ENCODE results near the gene SLC38A3. TPM values are rescaled to one million over a fixed set of nuclear protein-coding genes. Genes with fewer than 3 reads are reported as not detected.
A peak's percentile ranks its signal among the peaks of the same experiment; 100 is the strongest.

The SLC38A3 gene
- total and polyA plus RNA-seq, 12 donors = 0.05 to 48.8 (median 0.28) TPM; not detected in 2

DNA sequence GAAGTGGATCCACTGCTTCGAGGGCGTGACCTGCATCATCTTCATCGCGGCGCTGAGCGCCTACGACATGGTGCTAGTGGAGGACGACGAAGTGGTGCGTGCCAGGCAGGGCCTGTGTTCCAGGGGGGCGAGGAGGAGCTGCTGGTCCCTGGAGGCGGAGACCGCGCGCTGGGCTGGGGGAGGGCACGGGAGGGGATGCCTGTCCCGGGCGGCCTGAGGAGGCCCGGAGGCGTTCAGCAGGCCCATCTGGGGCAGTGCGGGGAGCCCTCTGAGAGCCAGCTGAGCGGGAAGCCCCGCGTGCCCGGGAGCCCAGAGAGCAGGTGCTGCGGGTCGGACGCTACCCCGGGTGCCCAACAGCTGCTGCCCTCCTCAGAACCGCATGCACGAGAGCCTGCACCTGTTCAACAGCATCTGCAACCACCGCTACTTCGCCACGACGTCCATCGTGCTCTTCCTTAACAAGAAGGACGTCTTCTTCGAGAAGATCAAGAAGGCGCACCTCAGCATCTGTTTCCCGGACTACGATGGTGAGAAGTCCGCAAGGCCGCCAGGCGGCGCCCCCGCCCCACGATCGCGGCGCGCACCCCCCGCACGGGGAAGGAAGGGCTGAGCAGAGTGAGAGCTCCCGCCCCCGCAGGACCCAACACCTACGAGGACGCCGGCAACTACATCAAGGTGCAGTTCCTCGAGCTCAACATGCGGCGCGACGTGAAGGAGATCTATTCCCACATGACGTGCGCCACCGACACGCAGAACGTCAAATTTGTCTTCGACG, 10.8 kb upstream of the SLC38A3 start:
- H3K4me1 ChIP-seq (replicated peaks in 1 of 2) = peaks cover 0 to 7% of the 10 kb centered on the region in 2 donors
- no peaks in the 10 kb centered on the region for H3K9me3 ChIP-seq (replicated peaks in 1 of 3)
- intact Hi-C loops (cut with DNase I) = loop anchor here in 1 of 2 donors (5.0 kb wide), 1 partner anchor 83 kb away; the partner anchor contains the start of gene LSMEM2
- no peak overlapping the region for H3K4me3 ChIP-seq
- H3K36me3 ChIP-seq (replicated peaks in 1 of 2) = no peaks in the 10 kb centered on the region
- no peak for TF ChIP-seq POLR2A (IDR thresholded peaks at IDR 0.05)
- TF ChIP-seq, protein P1, sequence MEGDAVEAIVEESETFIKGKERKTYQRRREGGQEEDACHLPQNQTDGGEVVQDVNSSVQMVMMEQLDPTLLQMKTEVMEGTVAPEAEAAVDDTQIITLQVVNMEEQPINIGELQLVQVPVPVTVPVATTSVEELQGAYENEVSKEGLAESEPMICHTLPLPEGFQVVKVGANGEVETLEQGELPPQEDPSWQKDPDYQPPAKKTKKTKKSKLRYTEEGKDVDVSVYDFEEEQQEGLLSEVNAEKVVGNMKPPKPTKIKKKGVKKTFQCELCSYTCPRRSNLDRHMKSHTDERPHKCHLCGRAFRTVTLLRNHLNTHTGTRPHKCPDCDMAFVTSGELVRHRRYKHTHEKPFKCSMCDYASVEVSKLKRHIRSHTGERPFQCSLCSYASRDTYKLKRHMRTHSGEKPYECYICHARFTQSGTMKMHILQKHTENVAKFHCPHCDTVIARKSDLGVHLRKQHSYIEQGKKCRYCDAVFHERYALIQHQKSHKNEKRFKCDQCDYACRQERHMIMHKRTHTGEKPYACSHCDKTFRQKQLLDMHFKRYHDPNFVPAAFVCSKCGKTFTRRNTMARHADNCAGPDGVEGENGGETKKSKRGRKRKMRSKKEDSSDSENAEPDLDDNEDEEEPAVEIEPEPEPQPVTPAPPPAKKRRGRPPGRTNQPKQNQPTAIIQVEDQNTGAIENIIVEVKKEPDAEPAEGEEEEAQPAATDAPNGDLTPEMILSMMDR (IDR thresholded peaks at IDR 0.05) = peak; percentile 55 to 84 (median 74)
- H3K27ac ChIP-seq = no peak overlapping the region
- 7 to 15% (median 9%) methylated on average over 16 to 70 of the region's 70 CpGs for WGBS, 4 donors
- DNase-seq = peak in 6 of 7 donors; percentile 48 to 73 (median 57)
- H3K27me3 ChIP-seq = peaks cover 34% of the 10 kb centered on the region

DNA sequence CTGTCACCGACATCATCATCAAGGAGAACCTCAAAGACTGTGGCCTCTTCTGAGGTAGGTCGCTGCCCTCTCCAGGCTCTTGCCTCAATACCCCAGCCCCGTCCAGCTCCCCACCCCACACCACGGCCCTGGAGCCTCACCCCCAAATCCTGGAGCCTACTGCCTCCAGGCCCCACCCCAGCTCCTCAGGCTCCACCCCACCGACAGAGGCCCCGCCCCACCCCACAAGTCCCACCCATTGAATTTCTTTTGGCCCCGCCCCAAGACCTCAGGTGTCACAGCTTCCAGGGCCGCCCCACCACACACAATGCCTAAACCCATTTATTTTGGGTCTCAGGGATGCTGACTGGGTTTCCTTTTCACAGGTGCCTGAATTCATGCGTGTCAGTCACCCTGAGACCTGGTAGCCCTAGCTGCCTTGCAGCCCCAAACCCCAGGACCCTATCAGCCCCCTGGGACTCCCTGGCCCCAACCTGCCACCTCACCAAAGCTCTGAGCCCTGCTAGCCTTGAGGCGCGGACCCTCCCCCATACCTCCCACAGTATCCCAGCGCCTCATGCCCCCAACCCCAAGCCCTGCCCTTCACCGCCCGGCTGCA, 10.1 kb upstream of the SLC38A3 start:
- H3K27ac ChIP-seq = no peak overlapping the region
- H3K36me3 ChIP-seq (replicated peaks in 1 of 2) = no peaks in the 10 kb centered on the region
- intact Hi-C loops (cut with DNase I) = loop anchor here in 1 of 2 donors (5.0 kb wide), 1 partner anchor 82 kb away; the partner anchor contains the start of gene LSMEM2
- no peaks in the 10 kb centered on the region for H3K9me3 ChIP-seq (replicated peaks in 1 of 3)
- no peak for TF ChIP-seq POLR2A (IDR thresholded peaks at IDR 0.05)
- DNase-seq = no peak
- peaks cover 34% of the 10 kb centered on the region for H3K27me3 ChIP-seq
- H3K4me1 ChIP-seq (replicated peaks in 1 of 2) = peaks cover 0 to 7% of the 10 kb centered on the region in 2 donors
- no peak overlapping the region for H3K4me3 ChIP-seq
- 25 to 58% (median 49%) methylated on average over 5 to 14 of the region's 14 CpGs for WGBS, 4 donors

DNA sequence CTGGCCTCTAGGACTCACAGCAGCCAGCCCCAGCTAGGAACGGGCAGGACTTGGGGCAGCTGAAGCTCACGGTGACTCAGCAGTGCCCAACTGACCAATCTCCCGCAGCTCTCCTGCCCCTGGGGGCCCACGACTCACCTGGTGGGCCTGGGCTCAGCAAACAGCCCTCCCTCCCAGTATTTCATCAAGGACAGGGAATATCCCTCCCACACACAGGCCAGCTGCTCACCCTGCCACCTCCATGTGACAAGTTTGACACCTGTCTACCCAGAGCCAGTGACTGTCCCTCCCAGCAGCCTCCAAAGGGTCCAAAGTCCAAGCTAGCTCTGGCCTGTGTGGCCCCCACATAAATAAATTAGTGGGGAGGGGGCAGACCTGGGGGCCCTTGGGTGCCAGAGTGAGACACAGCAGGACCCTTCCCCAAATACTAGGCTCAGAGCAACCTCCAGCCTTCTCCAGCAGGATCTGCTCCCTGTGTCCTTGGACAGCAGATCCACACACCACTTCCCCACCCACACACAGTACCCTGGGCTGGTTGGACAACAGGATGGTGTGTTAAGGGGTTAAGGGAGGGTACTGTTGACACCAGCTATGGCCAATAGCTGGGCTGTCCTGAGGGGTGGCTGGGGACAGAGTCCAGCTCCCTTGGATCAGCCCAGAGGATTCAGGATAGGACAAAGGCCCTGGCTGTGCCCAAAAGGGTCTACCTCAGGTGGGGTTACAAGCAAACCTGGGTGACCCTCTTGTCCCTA, 9.4 kb upstream of the SLC38A3 start:
- Histone ChIP-seq H3K36me3 (replicated peaks in 1 of 2) (no peaks in the 10 kb centered on the region), H3K4me3 (no peak overlapping the region), H3K27me3 (peaks cover 34% of the 10 kb centered on the region), H3K27ac (no peak overlapping the region), H3K4me1 (replicated peaks in 1 of 2) (peaks cover 0 to 7% of the 10 kb centered on the region in 2 donors), H3K9me3 (replicated peaks in 1 of 3) (no peaks in the 10 kb centered on the region)
- 12 to 50% (median 43%) methylated on average over 3 to 4 of the region's 4 CpGs; no CpG with 5 or more reads in 1 of the 4 donors for WGBS, 4 donors
- TF ChIP-seq POLR2A (IDR thresholded peaks at IDR 0.05) = no peak
- TF ChIP-seq, protein P1 (IDR thresholded peaks at IDR 0.05) = no peak
- intact Hi-C loops (cut with DNase I) = no loop called here
- DNase-seq = no peak

DNA sequence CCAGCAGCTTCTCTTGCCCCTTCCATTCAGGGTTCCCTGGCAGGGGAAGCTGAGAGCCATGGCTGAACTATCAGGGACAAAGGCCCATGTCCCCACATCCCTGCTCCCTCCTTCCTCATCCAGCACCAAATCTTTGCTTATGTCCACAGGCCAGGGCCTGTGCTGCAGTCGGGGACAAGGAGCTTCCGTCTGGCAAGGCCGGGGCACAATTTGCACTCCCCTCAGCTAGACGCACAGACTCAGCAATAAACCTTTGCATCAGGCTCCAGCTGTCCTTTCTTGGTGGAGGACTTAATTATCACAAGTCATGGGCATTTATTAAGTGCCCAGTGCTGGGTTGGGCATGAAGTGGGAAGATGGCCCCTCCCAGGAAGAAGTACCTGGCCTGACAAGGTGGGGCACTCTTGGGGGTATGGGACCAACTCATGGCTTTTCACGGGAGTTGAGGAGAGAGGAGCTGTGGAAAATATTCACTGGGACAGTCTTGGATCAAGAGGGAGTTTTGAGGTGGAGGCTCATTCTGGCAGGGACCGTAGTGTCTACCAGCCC, 8.7 kb upstream of the SLC38A3 start:
- H3K4me3 ChIP-seq = no peak overlapping the region
- peaks cover 34% of the 10 kb centered on the region for H3K27me3 ChIP-seq
- H3K36me3 ChIP-seq (replicated peaks in 1 of 2) = no peaks in the 10 kb centered on the region
- H3K27ac ChIP-seq = no peak overlapping the region
- 70 to 81% (median 78%) methylated on average over 6 of the region's 6 CpGs for WGBS, 4 donors
- no peak for DNase-seq
- intact Hi-C loops (cut with DNase I) = no loop called here
- TF ChIP-seq, protein P1 (IDR thresholded peaks at IDR 0.05) = no peak
- H3K9me3 ChIP-seq (replicated peaks in 1 of 3) = no peaks in the 10 kb centered on the region
- H3K4me1 ChIP-seq (replicated peaks in 1 of 2) = peaks cover 0 to 7% of the 10 kb centered on the region in 2 donors
